ENCODE measurements around the gene NCBP3. TPM values are rescaled to one million over a fixed set of nuclear protein-coding genes. Genes with fewer than 3 reads are reported as not detected.

NCBP3 gene
- total RNA-seq, 2 experiments from 2014 or later = 24.5 to 45.7 TPM

- Histone ChIP-seq H3K4me1 (ENCODE audit: insufficient read depth, low read length, poor library complexity, severe bottlenecking) (no peaks in the 10 kb centered on the region), H3K9me2 (ENCODE audit: insufficient read depth, low read length) (no peaks in the 10 kb centered on the region), H3K27ac (ENCODE audit: low read depth, low read length, poor library complexity, severe bottlenecking) (no peak overlapping the region), H3K79me2 (ENCODE audit: insufficient read depth, low read depth, low read length) (no peaks in the 10 kb centered on the region), H3K9me3 (ENCODE audit: low read length) (no peaks in the 10 kb centered on the region), H3K4me2 (ENCODE audit: low read length) (no peak overlapping the region), H3K36me3 (ENCODE audit: insufficient read depth, low read length) (no peaks in the 10 kb centered on the region), H4K20me1 (ENCODE audit: insufficient read depth, low read length) (no peaks in the 10 kb centered on the region), H2AFZ (ENCODE audit: low read length) (no peak overlapping the region), H3K4me3 (ENCODE audit: low read depth, low read length, poor library complexity, severe bottlenecking) (no peak overlapping the region)
- no TSS peak for BruUV-seq (replicated peaks)
- POLR2A ChIA-PET = no interaction called here
- CTCF ChIA-PET (ENCODE audit: unreplicated experiment) = no interaction called here
- no peak for DNase-seq (ENCODE audit: low spot score)
- TF ChIP-seq EZH2phosphoT487 (IDR thresholded peaks at IDR 0.05; ENCODE audit: borderline replicate concordance, low read depth, low read length) (no peak), CTCF (conservative IDR thresholded peaks at IDR 0.05; ENCODE audit: low read length) (no peak)
- intact Hi-C loops (cut with micrococcal nuclease; ENCODE audit: unreplicated experiment) = no loop called here
Observed at GRCh38 chr17:3753624-3754023, 92.4 kb downstream of the NCBP3 start.

Other genes with a start within 250 kb of the NCBP3 start
- gene TRPV1, start 236.8 kb downstream of the NCBP3 start, total RNA-seq (2014; rRNA removed; shearing (Covaris generic)) = 2.2 and 2.7 TPM in 2 replicates
- gene TRPV1, start 236.8 kb downstream of the NCBP3 start, total RNA-seq (2022) = 2.9 and 4.5 TPM in 2 replicates
- 17.0 and 21.4 TPM in 2 replicates for gene SHPK, start 210.0 kb downstream of the NCBP3 start, total RNA-seq (2014; rRNA removed; shearing (Covaris generic))
- 15.7 and 16.9 TPM in 2 replicates for gene SHPK, start 210.0 kb downstream of the NCBP3 start, total RNA-seq (2022)
- gene CTNS, start 209.5 kb downstream of the NCBP3 start, total RNA-seq (2014; rRNA removed; shearing (Covaris generic)) = 5.6 and 6.7 TPM in 2 replicates
- 11.9 and 13.6 TPM in 2 replicates for gene CTNS, start 209.5 kb downstream of the NCBP3 start, total RNA-seq (2022)
- gene TAX1BP3, start 177.7 kb downstream of the NCBP3 start, total RNA-seq (2014; rRNA removed; shearing (Covaris generic)) = 12.4 and 19.8 TPM in 2 replicates
- 24.3 and 24.8 TPM in 2 replicates for gene TAX1BP3, start 177.7 kb downstream of the NCBP3 start, total RNA-seq (2022)
- gene EMC6, start 177.4 kb downstream of the NCBP3 start, total RNA-seq (2014; rRNA removed; shearing (Covaris generic)) = 32.5 and 36.0 TPM in 2 replicates
- 53.7 and 54.6 TPM in 2 replicates for gene EMC6, start 177.4 kb downstream of the NCBP3 start, total RNA-seq (2022)
- 143 and 150 TPM in 2 replicates for gene P2RX5, start 150.1 kb downstream of the NCBP3 start, total RNA-seq (2014; rRNA removed; shearing (Covaris generic))
- 173 and 195 TPM in 2 replicates for gene P2RX5, start 150.1 kb downstream of the NCBP3 start, total RNA-seq (2022)
- gene HASPIN, start 122.3 kb downstream of the NCBP3 start, total RNA-seq (2014; rRNA removed; shearing (Covaris generic)) = 60.8 and 88.6 TPM in 2 replicates
- gene HASPIN, start 122.3 kb downstream of the NCBP3 start, total RNA-seq (2022) = 66.2 and 71.3 TPM in 2 replicates
- gene ITGAE, start 45.1 kb downstream of the NCBP3 start, total RNA-seq (2014; rRNA removed; shearing (Covaris generic)) = 57.3 and 61.2 TPM in 2 replicates
- gene ITGAE, start 45.1 kb downstream of the NCBP3 start, total RNA-seq (2022) = 51.2 and 52.2 TPM in 2 replicates
- 2.6 and 2.7 TPM in 2 replicates for gene CAMKK1, start 46.8 kb upstream of the NCBP3 start, total RNA-seq (2014; rRNA removed; shearing (Covaris generic))
- gene CAMKK1, start 46.8 kb upstream of the NCBP3 start, total RNA-seq (2022) = 2.7 and 3.5 TPM in 2 replicates
- gene P2RX1, start 70.2 kb upstream of the NCBP3 start, total RNA-seq (2014; rRNA removed; shearing (Covaris generic)) = 0.41 and 0.69 TPM in 2 replicates
- gene P2RX1, start 70.2 kb upstream of the NCBP3 start, total RNA-seq (2022) = 3.3 and 4.5 TPM in 2 replicates
- gene ATP2A3, start 118.2 kb upstream of the NCBP3 start, total RNA-seq (2014; rRNA removed; shearing (Covaris generic)) = 84.0 and 108 TPM in 2 replicates
- gene ATP2A3, start 118.2 kb upstream of the NCBP3 start, total RNA-seq (2022) = 322 and 353 TPM in 2 replicates